SU-DHL-6 (cell line): ENCODE measurements around the gene DNAH5.
"Not testable (repeated sequence)": the region's sequence is repeated elsewhere in the genome, so short reads cannot be mapped to it uniquely, and the experiment has no call there.

Experiments
- EZH2phosphoT487 ChIP-seq: fragments of 200-600 bp; sonication (generic), shearing (Covaris generic); conservative IDR thresholded peaks from 2 replicates; pipeline ENCODE4 v1.6.1; 2018; ENCODE audit warnings: mild to moderate bottlenecking, antibody characterized with exemption, low read length, moderate library complexity, mixed read lengths
- TF ChIP-seq, protein P1 (sequence below): fragments of 200-600 bp; sonication (generic); IDR thresholded peaks from one replicate; pipeline ENCODE4 v1.5.1; 2017; ENCODE audit warnings: antibody characterized with exemption, mild to moderate bottlenecking, low read length, moderate library complexity; ENCODE audit not compliant: insufficient read depth, poor library complexity, severe bottlenecking

DNA sequence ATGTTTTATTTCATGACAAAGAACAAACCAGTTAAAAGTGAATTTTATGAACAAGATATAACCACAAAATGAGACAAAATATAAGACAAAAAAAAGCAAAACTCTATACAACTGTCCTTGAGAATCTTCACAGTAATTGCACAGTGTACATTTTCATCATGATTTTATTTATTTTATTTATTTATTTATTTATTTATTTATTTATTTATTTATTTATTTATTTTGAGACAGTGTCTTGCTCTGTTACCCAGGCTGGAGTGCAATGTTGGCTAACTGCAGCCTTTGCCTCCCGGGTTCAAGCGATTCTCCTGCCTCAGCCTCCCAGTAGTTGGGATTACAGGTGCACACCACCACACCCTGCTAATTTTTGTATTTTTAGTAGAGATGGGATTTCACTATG is 145.9 kb downstream of the DNAH5 start:
- TF ChIP-seq, protein P1, sequence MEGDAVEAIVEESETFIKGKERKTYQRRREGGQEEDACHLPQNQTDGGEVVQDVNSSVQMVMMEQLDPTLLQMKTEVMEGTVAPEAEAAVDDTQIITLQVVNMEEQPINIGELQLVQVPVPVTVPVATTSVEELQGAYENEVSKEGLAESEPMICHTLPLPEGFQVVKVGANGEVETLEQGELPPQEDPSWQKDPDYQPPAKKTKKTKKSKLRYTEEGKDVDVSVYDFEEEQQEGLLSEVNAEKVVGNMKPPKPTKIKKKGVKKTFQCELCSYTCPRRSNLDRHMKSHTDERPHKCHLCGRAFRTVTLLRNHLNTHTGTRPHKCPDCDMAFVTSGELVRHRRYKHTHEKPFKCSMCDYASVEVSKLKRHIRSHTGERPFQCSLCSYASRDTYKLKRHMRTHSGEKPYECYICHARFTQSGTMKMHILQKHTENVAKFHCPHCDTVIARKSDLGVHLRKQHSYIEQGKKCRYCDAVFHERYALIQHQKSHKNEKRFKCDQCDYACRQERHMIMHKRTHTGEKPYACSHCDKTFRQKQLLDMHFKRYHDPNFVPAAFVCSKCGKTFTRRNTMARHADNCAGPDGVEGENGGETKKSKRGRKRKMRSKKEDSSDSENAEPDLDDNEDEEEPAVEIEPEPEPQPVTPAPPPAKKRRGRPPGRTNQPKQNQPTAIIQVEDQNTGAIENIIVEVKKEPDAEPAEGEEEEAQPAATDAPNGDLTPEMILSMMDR, result not testable (repeated sequence)
- not testable (repeated sequence) for TF ChIP-seq EZH2phosphoT487
